Endothelial cell of umbilical vein (primary cell): ENCODE results near the gene TXN.

Source experiments
- CTCF ChIP-seq, 2 donors: IDR thresholded peaks; 1 replicate in 1 of 2; 2 replicates in 1 of 2; pipeline ENCODE4 v1.5.1; 2011; ENCODE audit warnings: low read length in 2 of 2, mild to moderate bottlenecking in 2 of 2, moderate library complexity in 2 of 2, control low read depth in 1 of 2, inconsistent platforms in 1 of 2, low read depth in 1 of 2; ENCODE audit not compliant: insufficient read depth in 1 of 2; ENCODE audit errors: extremely low read depth in 1 of 2
- EZH2 ChIP-seq: IDR thresholded peaks from 2 replicates; pipeline ENCODE4 v1.6.1; 2012; ENCODE audit warnings: borderline replicate concordance, low read depth, mild to moderate bottlenecking, moderate library complexity, low read length, inconsistent platforms; ENCODE audit not compliant: severe bottlenecking
- FOS ChIP-seq: IDR thresholded peaks from 2 replicates; pipeline ENCODE4 v1.6.1; 2011; ENCODE audit warnings: mild to moderate bottlenecking, low read length, moderate library complexity, borderline replicate concordance; ENCODE audit not compliant: insufficient read depth
- GATA2 ChIP-seq: IDR thresholded peaks from 2 replicates; pipeline ENCODE4 v1.7.0; 2011; ENCODE audit warnings: low read depth, mild to moderate bottlenecking, moderate library complexity, mixed read lengths, low read length; ENCODE audit not compliant: insufficient read length, insufficient read depth
- JUN ChIP-seq: IDR thresholded peaks from 2 replicates; pipeline ENCODE4 v1.6.1; 2011; ENCODE audit warnings: borderline replicate concordance, low read depth; ENCODE audit not compliant: insufficient read length, insufficient read depth
- MAX ChIP-seq: IDR thresholded peaks from 2 replicates; pipeline ENCODE4 v1.6.1; 2011; ENCODE audit not compliant: insufficient read depth, insufficient read length
- MYC ChIP-seq: IDR thresholded peaks from one replicate; pipeline ENCODE4 v1.6.1; 2011; ENCODE audit warnings: mild to moderate bottlenecking, low read depth, low read length
- POLR2A ChIP-seq: IDR thresholded peaks from 2 replicates; pipeline ENCODE4 v1.6.1; 2012; ENCODE audit warnings: low read depth, mild to moderate bottlenecking, control low read depth, low read length
- POLR2AphosphoS5 ChIP-seq: IDR thresholded peaks from 2 replicates; pipeline ENCODE4 v1.6.1; 2012; ENCODE audit warnings: low read depth, mild to moderate bottlenecking, control low read depth, low read length, moderate library complexity; ENCODE audit not compliant: insufficient read depth

GRCh38 chr9:110266795-110267194 lies 10.5 kb upstream of the TXN start:
- TF ChIP-seq CTCF (IDR thresholded peaks at IDR 0.05; ENCODE audit: extremely low read depth in 1 of 2, insufficient read depth in 1 of 2, low read depth in 1 of 2, low read length in 2 of 2) (no peak), EZH2 (no peak), FOS (no peak), MAX (no peak), POLR2AphosphoS5 (no peak), JUN (no peak), POLR2A (no peak), MYC (no peak), GATA2 (no peak)
